Renal pelvis (tissue), 4 donors: Measurements from ENCODE around the gene TSTD2. TPM values are rescaled to one million over a fixed set of nuclear protein-coding genes. Genes with fewer than 3 reads are reported as not detected.

Source experiments
- DNase-seq: peaks from one replicate; pipeline ENCODE4 v3.0.0-alpha.2; 2013
- polyA plus RNA-seq, 3 donors: library from polyadenylated mRNA; unstranded; fragments of 120-200 nt; gene quantifications; one replicate each; pipeline ENCODE4 v1.2.1, GENCODE V29; 2013; ENCODE audit not compliant: insufficient read length in 3 of 3

Gene TSTD2
- polyA plus RNA-seq, 3 donors, result 29.0 to 40.8 (median 38.8) TPM

- DNase-seq, result no peak
These were observed 67.9 kb downstream of the TSTD2 start for GRCh38 chr9:97565262-97565661.

GRCh38 chr9:97564291-97565175 lies 68.6 kb downstream of the TSTD2 start:
- no peak for DNase-seq

- DNase-seq, result no peak
These were observed 69.6 kb downstream of the TSTD2 start for GRCh38 chr9:97563458-97564135.

GRCh38 chr9:97562542-97562941 lies 70.6 kb downstream of the TSTD2 start:
- DNase-seq, result no peak

GRCh38 chr9:97561501-97561900 lies 71.7 kb downstream of the TSTD2 start:
- DNase-seq, result no peak

- no peak for DNase-seq
These were observed 72.3 kb downstream of the TSTD2 start for GRCh38 chr9:97560851-97561250.

- DNase-seq, result no peak
These were observed 73.0 kb downstream of the TSTD2 start for GRCh38 chr9:97560154-97560553.

GRCh38 chr9:97559111-97559514 lies 74.1 kb downstream of the TSTD2 start:
- no peak for DNase-seq

- DNase-seq, result no peak
These were observed 74.5 kb downstream of the TSTD2 start for GRCh38 chr9:97558701-97559101.

GRCh38 chr9:97557606-97558095 lies 75.5 kb downstream of the TSTD2 start:
- DNase-seq, result no peak

GRCh38 chr9:97556721-97557605 lies 76.2 kb downstream of the TSTD2 start:
- no peak for DNase-seq

GRCh38 chr9:97556036-97556720 lies 77.0 kb downstream of the TSTD2 start:
- no peak for DNase-seq

- peak; percentile 10 for DNase-seq
These were observed 78.0 kb downstream of the TSTD2 start for GRCh38 chr9:97555164-97555563.

- no peak for DNase-seq
These were observed 78.5 kb downstream of the TSTD2 start for GRCh38 chr9:97554566-97555075.

GRCh38 chr9:97553841-97554240 lies 79.3 kb downstream of the TSTD2 start:
- DNase-seq, result no peak

GRCh38 chr9:97553141-97553540 lies 80.0 kb downstream of the TSTD2 start:
- no peak for DNase-seq

- DNase-seq, result no peak
These were observed 81.9 kb downstream of the TSTD2 start for GRCh38 chr9:97551308-97551707.

GRCh38 chr9:97550386-97550785 lies 82.8 kb downstream of the TSTD2 start:
- DNase-seq, result no peak
